Measurements from ENCODE around the gene MRFAP1.
"Not testable (repeated sequence)": the region's sequence is repeated elsewhere in the genome, so short reads cannot be mapped to it uniquely, and the experiment has no call there.

MRFAP1 gene

GRCh38 chr4:6634746-6635145, 5.7 kb upstream of the MRFAP1 start:
- no peak for DNase-seq (ENCODE audit: low spot score)

GRCh38 chr4:6639137-6639680, 1.3 kb upstream of the MRFAP1 start:
- no peak for DNase-seq (ENCODE audit: low spot score)

GRCh38 chr4:6641164-6641970, 882 bp downstream of the MRFAP1 start:
- DNase-seq (ENCODE audit: low spot score), result peak; percentile 69

- no peak for DNase-seq (ENCODE audit: low spot score)
Measured at GRCh38 chr4:6641971-6642320, 1.5 kb downstream of the MRFAP1 start.

GRCh38 chr4:6643141-6643847, 2.8 kb downstream of the MRFAP1 start:
- DNase-seq (ENCODE audit: low spot score), result no peak

GRCh38 chr4:6644792-6645530, 4.5 kb downstream of the MRFAP1 start:
- no peak for DNase-seq (ENCODE audit: low spot score)

GRCh38 chr4:6647169-6647568, 6.7 kb downstream of the MRFAP1 start:
- no peak for DNase-seq (ENCODE audit: low spot score)

- DNase-seq (ENCODE audit: low spot score), result no peak
Measured at GRCh38 chr4:6647582-6648230, 7.2 kb downstream of the MRFAP1 start.

- DNase-seq (ENCODE audit: low spot score), result no peak
Measured at GRCh38 chr4:6649216-6649615, 8.7 kb downstream of the MRFAP1 start.

GRCh38 chr4:6654211-6654610, 13.7 kb downstream of the MRFAP1 start:
- not testable (repeated sequence) for DNase-seq (ENCODE audit: low spot score)

- not testable (repeated sequence) for DNase-seq (ENCODE audit: low spot score)
Measured at GRCh38 chr4:6655291-6655690, 14.8 kb downstream of the MRFAP1 start.

GRCh38 chr4:6655924-6656323, 15.4 kb downstream of the MRFAP1 start:
- DNase-seq (ENCODE audit: low spot score), result no peak

- no peak for DNase-seq (ENCODE audit: low spot score)
Measured at GRCh38 chr4:6657242-6658208, 17.0 kb downstream of the MRFAP1 start.

- no peak for DNase-seq (ENCODE audit: low spot score)
Measured at GRCh38 chr4:6658209-6658595, 17.7 kb downstream of the MRFAP1 start.

- no peak for DNase-seq (ENCODE audit: low spot score)
Measured at GRCh38 chr4:6658597-6659075, 18.2 kb downstream of the MRFAP1 start.

- DNase-seq (ENCODE audit: low spot score), result no peak
Measured at GRCh38 chr4:6659897-6660296, 19.4 kb downstream of the MRFAP1 start.

- no peak for DNase-seq (ENCODE audit: low spot score)
Measured at GRCh38 chr4:6660430-6660829, 19.9 kb downstream of the MRFAP1 start.

- DNase-seq (ENCODE audit: low spot score), result no peak
Measured at GRCh38 chr4:6662591-6662990, 22.1 kb downstream of the MRFAP1 start.

- DNase-seq (ENCODE audit: low spot score), result no peak
Measured at GRCh38 chr4:6663596-6664393, 23.3 kb downstream of the MRFAP1 start.

- DNase-seq (ENCODE audit: low spot score), result no peak
Measured at GRCh38 chr4:6665320-6665654, 24.8 kb downstream of the MRFAP1 start.
